Measurements from ENCODE around the gene TCP11.

TCP11 gene

DNA sequence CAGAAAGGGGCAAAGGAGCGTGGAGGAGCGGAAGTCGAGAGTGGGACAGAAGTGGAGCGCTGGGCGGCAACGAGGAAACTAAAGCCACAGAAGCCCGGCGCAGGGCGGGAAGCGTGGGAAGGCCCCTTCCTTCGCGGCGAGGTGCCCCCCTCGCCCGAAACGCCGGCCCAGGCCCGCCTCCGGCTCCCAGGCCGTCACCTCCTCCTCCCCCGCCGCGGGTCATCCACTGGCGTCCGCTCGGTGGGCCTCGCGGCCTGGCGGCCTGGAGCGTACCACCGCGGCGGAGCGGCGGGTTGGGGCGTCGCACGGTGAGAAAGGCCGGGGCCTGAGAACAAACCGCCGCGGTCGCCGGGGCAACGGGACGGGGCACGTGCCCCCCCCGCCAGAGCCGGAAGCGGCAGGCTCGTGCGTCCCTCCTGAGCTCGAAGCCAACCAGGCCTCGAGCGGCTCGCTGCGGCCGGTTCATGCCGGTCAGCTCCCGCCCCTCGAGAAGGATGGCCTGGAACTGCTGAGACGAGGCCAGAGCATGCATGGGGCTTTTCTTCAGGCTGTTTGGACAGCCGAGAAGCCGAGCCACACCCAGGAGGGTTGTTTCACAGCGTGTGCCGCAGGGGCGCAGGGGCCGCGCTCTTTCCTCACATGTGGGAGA is at the start of gene TCP11:
TCP11 (minus strand) TSS at position 333 of the 649 bp plus-strand sequence. CDS start 469 bp downstream, outside the sequence.
- in situ Hi-C loops (cut with MboI; ENCODE audit: low sequenced_read_pairs) = loop anchor here (10.0 kb wide), 1 partner anchor 156 kb away; no protein-coding TSS in a partner anchor

DNA sequence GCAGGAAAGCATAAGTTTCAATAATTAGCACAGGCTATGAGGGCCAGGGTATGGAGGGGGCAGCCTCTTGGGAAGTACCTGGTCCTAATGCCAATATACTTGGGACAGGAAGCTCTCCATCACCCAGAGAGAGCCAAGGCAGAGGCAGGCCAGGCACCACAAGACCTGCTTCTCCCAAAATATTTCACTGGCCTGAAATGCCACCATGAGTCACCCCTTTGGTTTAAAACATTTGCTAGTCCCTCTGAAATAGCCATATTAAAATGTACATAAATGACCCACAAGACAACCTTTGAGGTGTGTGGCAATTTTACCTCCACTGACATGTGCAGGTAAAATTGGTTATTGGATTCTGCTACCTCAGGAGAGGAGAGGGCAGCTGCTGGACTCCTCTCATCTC is 49.2 kb upstream of the TCP11 start:
- in situ Hi-C loops (cut with MboI; ENCODE audit: low sequenced_read_pairs) = no loop called here

DNA sequence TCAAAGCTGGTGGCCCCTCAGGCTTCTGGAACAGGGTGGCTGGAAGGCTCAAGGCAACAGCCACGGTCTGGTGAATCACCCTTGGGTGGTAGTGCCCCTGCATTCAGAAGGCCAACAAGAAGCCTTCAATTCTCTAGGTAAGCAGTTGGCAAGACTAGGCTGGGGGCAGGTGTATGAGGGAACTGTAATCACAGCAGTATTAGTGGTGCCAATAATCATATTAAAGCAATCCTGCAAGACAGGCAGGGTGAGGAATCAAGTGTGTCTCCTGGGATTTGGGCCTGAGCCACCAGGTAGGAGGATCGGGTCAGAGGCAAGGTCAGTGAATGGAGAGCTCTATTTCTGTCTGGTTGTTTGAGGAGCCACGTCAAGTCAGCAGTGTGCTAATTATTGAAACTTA is 47.7 kb upstream of the TCP11 start:
- in situ Hi-C loops (cut with MboI; ENCODE audit: low sequenced_read_pairs) = no loop called here

DNA sequence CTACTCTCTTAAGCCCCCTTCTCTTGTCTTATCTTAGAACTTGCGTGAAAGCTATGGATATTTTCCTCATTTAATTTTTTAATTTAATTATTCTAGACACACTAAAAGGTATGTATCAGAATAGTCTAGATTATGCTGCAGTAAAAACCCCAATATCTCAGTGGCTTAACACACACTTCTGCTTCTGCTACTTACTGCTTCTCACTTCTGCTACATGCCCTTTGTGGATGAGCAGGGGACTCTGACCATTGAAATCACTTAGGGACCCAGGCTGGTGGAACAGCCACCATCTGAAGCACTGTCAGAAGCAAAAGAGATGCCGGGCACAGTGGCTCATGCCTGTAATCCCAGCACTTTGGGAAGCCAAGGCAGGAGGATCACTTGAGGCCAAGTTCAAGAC is 45.4 kb upstream of the TCP11 start:
- in situ Hi-C loops (cut with MboI; ENCODE audit: low sequenced_read_pairs) = no loop called here

DNA sequence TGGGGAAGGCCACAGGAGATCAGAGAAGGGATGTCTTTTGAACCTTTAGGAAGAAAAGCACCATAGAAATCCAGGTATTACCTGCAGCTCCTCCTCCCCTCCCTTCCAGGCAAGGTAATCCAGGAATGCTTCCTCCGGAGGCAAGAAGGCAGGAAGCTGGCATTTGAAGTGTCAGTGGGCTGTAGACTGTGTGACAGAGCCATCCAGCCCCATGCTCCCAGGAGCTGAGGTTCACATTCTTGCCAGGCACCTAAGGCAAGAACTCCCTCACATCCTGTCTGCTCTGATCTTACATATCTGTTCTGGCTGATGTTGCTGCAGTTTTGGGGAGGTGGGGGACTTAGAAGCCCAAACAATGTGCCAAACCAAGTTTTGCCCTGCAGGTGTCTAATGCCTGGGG is 44.8 kb upstream of the TCP11 start:
- in situ Hi-C loops (cut with MboI; ENCODE audit: low sequenced_read_pairs) = no loop called here

DNA sequence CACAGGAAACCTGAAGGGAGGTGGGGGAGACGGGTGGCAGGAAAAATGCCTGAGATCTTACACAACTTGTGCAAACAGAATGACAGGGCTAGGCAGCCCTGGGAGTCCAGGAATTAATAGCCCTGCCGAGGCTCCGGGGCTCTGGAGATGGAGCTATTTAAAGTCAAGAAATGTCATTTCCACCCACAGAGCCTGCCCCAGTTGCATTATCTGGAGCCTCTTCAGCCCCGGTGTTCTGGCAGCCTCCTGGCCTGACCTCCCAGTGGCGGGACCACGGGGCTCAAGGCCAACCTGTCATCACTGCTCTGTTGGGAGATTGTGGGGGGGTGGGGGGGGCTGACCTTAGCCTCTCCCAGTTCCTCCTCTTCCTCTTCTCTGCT is 44.2 kb upstream of the TCP11 start:
- in situ Hi-C loops (cut with MboI; ENCODE audit: low sequenced_read_pairs) = no loop called here

DNA sequence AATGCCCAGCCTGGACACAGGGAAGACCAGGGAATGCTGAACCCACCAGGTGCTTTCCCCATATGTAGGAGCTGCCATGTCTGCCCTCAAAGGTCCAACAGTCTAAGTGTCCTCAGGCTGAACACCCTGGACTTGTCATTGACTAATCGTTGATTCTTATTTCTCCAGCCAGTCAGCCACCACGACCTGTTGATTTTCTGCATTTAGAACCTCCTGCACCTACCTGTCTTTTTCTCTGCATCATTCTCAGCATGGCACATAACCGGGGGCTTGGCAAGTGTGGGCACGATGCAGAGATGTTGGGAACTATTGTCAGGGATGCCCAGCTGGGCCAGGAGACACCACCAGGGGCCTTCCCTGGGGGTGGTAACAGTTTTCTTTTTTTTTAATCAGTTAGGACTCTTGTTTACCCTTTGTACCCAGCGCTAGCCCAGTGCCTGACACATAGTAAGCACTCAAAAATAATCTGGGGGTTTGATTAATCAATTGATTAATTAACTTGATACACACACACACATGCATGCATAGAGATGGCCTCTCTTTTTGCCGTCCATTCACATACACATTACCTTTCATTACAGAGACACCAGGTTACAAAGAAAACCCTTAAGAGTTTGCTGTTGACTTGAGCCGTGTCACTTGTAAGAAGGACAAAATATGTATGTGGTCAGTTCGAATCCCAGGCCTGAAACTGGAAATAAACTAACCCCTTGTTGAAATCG is 43.6 kb upstream of the TCP11 start:
- in situ Hi-C loops (cut with MboI; ENCODE audit: low sequenced_read_pairs) = no loop called here

DNA sequence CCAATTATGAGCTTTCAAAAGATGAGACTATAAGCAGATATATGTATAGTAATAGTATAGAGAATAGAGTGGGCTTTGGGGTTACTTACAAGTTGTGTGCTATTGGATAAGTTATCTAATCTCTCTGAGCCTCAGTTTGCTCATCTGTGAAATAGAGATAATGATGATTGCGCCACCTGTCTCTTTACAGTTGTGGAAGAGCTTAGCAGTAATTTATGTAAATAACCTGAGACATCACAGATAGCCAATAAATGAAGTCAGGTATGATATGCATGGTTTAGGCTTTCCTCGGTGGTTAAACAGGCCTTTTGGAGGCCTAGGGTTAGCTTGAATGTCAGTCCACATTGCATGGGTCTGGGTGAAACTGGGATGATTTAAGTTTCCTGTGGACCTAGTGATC is 42.8 kb upstream of the TCP11 start:
- in situ Hi-C loops (cut with MboI; ENCODE audit: low sequenced_read_pairs) = no loop called here

DNA sequence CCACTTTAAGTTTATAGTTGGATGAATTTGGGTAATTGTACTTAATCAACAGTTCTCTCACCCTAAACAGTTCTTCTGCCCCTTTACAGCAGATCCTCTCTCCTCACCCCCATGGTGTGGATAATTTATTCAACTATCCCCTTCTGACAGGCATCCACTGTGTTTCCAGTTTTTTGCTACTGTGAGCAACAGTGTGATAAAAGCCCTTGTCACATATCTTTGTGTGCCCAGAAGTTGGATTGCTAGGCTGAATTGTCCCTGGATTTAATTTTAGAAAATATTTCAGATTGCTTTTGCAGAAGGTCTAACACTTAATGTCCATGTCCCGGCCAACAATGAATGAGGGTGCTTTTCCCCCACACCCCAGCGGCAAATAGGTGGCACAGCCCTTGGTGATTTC is 42.1 kb upstream of the TCP11 start:
- in situ Hi-C loops (cut with MboI; ENCODE audit: low sequenced_read_pairs) = no loop called here

DNA sequence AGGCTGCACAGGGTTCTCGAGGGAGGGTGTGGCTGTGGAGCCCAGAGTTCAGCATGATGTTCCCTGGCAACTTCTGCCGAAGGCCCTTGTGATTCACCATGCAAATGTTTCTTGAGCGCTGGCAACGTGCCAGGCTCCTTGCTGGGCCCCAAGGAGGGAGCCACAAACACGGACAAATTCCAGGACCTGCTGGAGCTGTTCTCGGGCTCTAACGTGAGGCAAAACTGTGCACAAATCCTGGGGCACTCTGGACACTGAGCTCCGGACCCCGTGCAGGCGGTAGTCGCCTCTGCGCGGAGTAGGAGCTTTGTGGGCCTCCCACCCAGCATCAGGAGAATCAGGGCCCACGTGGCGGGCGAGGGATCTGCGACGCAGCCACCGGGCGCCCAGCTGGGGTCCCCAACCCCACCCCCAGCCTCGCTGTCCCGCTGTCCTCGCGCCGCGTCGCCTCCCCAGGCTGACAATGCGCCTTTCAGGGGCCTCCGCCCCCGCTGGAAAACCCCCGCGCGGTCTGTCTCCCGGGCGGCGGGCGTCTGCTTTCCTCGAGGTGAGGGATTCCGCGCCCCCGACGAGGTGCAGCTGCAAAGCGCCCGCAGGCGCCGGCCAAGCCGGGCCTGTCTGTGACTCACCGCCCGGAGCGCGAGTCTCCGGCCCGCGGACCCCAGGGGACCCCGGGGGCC is 40.9 kb upstream of the TCP11 start:
- in situ Hi-C loops (cut with MboI; ENCODE audit: low sequenced_read_pairs) = no loop called here

DNA sequence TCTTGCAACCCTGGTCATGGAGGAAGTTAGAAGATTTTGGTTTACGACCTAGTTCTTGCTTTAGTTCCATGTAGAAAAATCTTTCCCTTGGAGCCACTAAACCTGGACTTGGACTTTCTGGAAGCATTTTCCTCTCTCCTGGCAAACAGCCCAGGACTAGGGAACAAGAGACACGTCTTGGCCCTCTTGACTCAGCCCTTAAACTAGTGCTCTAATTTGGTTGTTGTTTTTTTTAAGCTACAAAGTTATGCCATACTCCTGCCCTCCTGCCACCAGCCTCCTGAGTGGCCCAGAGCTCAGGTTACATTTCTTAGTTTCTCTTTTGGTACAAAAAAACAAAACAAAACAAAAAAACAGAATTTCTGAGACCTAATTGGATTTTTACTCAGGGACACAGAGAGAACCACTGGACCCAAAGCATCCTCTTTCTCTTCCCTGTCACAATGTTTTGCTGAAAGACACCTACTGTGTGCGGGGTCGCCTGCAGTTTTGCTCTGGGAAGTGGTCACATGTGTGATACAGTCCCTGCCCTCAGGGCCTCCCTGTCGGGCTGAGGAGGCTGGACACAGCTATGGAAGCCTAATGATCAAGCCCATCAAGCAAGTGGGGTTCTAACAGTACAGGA is 40.3 kb upstream of the TCP11 start:
- in situ Hi-C loops (cut with MboI; ENCODE audit: low sequenced_read_pairs) = no loop called here

DNA sequence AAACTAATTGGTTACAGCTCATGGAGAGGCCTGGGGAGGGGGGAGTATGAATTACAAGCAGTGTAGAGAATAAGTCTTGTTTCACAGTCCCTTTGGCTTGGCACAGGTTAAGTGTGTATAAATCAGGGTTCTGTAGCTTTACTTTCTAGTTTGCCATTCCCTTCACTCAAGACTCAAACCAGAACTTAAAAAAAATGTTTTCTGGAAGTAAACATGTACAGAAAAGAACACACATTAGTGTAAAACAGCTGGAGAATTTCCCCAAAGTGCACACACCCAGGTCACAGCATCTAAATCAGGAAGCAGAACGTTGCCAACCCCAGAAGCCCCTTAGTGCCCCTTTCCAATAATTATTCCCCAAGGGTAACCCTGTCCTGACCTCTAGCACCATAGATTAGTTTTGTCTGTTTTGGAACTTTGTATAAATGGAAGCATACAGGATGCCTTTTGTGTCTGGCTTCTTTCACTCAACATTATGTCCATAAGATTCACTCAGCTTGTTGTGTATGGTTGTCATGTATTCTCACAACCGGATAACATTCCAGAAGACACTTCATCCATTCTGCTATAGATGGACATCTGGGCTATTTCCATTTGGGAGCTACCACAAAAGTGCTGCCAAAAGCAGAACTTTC is 38.9 kb upstream of the TCP11 start:
- in situ Hi-C loops (cut with MboI; ENCODE audit: low sequenced_read_pairs) = no loop called here

DNA sequence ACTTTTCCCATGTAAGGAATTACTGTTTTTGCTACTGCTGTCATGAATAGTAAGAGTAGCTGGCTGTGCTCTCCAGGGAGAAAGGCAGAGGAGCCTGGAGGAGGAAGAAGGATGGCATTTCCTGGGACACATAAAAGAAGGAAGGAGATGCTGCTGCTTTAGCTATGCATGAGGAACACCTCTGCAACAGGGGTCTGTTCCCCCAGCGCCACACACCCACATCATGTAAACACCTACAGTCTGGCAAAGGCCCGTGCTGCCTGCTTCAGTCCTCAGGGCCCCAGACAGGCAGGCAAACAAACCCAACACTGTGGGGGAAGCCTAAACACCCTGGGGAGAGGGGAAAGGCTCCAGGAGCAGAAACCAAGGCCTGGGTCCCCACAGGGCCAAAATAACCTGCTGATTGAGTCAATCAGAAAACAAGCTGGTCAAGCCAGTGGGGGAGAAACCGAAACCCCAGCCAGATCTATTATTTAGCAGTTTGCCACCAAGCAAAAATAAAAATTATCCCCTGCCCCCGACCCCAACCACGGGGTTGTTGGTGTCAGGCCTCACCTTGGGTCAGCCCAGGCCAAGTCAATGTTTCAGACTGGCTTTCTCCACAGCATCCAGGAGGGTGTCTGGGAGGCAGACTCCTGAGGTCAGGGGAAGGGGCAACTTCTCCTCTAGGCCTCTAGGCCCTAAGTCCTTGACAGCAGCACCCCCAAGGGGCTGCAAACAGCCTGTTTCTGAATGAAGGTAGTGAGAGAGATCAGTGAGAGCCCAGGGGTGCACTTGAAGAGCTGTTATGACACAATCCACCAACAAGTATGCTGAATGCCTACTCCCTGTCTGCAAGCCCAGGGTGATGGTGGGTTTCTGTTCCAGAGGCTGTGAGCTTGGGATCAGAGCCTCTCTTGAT is 38.0 kb upstream of the TCP11 start:
- in situ Hi-C loops (cut with MboI; ENCODE audit: low sequenced_read_pairs) = no loop called here

DNA sequence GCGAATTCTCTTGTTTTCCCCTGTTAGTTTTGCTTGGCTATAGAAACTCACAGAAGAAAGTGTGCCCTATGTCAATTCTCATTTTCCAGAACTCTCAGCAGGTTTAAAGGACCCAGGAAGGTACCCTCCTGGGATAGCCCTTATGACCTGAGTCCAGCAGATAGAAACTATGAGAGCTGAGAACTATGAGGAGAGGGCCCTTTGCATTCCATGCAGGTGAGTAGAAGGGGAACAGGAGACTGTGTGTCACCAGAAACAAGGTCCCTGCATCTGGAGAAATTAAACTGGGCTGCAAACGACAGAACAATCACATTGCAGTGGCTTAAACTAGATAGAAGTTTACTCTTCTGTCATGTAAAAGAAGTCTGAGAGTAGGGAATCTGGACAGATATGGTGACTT is 36.9 kb upstream of the TCP11 start:
- in situ Hi-C loops (cut with MboI; ENCODE audit: low sequenced_read_pairs) = no loop called here

DNA sequence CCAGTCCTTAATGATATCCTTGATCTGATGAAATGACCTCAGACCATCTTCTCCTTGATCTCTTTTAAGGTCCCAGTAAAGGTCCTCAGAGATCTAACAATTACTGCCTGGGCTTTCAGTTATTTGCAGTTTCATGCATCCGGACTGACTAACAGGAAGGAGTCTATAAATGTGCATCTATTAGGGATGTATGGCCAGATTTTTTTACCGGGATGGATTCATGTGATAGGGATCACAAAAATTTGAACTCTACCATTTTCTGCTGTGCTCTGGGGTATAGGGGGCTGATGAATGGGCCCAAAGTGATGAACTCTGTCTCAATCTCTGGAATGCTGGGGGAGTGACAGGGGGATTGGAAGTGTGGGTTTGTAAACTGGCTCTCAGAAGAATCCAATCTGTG is 36.5 kb upstream of the TCP11 start:
- in situ Hi-C loops (cut with MboI; ENCODE audit: low sequenced_read_pairs) = no loop called here

DNA sequence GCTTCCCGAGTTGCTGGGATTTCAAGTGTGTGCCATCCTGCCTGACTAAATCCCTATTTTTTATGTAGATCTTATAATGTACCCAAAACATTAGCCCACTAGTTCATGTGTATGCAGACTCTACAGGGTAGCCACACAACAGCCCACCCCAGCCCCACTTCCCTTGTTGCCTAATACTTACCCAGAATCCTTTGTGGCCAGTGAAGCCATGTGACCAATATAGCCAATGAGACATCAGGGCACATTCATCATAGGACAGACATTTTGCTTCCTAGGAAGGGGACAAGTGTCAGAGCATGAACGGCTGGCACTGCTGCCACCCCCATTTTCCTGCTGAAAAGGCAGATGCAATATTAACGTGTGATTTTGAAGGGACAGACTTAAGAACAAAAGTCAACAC is 36.0 kb upstream of the TCP11 start:
- in situ Hi-C loops (cut with MboI; ENCODE audit: low sequenced_read_pairs) = no loop called here

DNA sequence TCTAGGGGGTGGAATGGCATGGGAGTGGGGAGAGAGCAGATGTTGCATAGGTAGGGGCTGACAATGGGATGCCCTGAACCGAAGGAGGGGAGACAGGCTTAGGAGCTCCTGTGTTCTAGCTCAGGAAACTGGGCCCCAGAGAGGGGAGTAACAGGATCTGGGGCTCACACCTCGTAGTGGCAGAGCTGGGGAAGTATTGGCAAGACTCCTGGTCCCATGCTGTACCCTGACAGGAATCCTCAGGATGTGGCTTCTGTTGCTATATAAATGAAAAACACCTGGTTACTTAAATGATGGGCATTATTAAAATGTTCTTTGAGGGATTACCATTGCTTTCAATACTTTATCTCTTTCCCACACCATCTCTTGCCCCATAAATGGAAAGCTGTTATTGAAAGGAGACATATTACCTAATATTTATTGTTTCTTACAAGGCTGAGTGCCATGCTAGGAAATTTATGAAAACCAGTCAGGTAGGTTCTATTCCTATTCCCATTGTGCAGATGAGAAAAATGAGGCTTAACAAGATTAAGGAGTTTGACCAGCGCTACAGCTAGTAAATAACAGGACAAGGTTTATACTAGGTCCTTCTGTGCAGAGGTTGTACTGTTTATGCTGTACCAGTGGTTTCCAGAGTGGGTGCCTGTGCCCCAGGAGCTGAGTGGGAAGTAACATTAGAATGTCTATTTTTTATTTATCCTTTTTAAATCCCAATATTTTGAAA is 35.3 kb upstream of the TCP11 start:
- in situ Hi-C loops (cut with MboI; ENCODE audit: low sequenced_read_pairs) = no loop called here

DNA sequence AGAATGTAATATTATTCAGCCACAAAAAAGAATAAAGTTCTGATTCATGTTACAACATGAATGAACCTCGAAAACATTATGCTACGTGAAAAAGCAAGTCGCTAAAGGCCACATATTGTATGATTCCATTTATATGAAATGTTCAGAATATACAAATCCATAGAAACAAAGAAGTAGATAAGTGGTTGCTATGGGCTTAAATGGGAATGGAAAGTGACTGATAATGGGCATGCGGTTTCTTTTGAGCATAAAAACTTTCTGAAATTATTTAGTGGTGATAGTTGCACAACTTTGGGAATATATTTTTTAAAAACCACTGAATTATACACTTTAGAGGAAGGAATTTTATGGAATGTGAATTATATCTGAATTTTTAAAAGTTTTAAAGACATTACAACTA is 33.4 kb upstream of the TCP11 start:
- in situ Hi-C loops (cut with MboI; ENCODE audit: low sequenced_read_pairs) = no loop called here

DNA sequence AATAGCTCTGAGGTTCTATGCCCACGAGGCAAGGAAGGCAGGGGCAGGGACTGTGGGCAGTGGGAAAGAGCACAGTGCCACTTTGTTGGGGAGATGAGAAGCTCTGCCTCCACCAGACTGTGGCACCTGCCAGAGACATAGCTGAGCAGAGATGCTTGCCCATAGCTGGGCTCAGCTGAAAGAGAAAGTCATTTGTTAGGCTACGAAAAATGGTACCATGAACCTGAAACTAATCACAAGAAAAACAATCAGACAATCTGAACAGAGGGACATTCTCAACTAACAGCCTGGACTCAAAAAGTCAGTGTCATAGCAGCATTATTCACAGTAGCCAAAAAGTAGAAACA is 32.9 kb upstream of the TCP11 start:
- in situ Hi-C loops (cut with MboI; ENCODE audit: low sequenced_read_pairs) = no loop called here

Measured in HL-60/S4 treated with phorbol 12-myristate 13-acetate at 8.2 ng/mL for 4 days and 3 days (cell line).